Breast epithelium (tissue), 3 donors: ENCODE data around the gene CAPN15.

ENCODE experiments used
- POLR2A ChIP-seq: fragments of 450-650 bp; IDR thresholded peaks from one replicate; pipeline ENCODE4 v1.6.1; 2016; ENCODE audit warnings: antibody characterized with exemption, mild to moderate bottlenecking, moderate library complexity
- TF ChIP-seq, protein P1 (sequence below), 3 donors: fragments of 450-650 bp; IDR thresholded peaks; one replicate each; pipeline ENCODE4 v1.5.1; 2016 to 2017; ENCODE audit warnings: antibody characterized with exemption in 3 of 3, mild to moderate bottlenecking in 3 of 3, moderate library complexity in 3 of 3

DNA sequence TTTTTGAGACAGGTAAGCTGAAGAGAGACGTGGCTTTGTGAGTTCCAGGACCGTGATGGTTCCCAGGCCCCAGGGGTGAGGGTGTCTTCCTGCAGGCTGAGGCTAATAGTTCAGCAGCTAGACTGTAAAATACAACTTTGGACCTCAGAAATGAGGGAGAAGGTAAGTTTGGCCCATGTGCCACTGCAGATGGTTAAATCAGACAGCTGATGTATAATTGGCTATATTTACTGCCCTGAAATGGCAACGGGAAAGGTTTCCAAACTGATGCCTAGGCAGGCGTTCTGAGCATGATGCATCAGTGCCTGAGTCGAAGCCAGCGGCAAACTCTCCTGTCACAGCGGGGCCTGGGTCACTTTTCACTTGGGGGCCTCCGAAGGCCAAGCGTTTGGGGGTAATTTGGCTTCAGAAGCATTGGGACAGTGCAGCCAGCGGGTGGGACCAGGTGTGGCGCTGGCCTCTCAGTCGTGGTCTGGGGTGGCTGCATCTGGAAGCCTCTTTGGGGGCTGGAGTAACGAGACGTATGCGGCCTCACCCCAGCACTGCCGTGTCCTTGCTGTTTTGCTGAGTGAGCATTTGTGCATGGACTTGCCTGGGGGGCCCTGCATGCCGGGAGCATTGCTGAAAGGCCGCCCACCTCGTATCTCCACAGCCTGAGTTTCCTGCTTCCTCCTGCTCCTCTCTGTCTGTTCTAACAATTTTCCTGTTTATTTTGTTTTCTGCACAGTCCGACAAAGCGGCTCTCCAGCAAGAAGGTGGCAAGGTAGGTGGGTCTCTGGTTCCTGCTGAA, 31.2 kb upstream of the CAPN15 start:
- TF ChIP-seq, protein P1, sequence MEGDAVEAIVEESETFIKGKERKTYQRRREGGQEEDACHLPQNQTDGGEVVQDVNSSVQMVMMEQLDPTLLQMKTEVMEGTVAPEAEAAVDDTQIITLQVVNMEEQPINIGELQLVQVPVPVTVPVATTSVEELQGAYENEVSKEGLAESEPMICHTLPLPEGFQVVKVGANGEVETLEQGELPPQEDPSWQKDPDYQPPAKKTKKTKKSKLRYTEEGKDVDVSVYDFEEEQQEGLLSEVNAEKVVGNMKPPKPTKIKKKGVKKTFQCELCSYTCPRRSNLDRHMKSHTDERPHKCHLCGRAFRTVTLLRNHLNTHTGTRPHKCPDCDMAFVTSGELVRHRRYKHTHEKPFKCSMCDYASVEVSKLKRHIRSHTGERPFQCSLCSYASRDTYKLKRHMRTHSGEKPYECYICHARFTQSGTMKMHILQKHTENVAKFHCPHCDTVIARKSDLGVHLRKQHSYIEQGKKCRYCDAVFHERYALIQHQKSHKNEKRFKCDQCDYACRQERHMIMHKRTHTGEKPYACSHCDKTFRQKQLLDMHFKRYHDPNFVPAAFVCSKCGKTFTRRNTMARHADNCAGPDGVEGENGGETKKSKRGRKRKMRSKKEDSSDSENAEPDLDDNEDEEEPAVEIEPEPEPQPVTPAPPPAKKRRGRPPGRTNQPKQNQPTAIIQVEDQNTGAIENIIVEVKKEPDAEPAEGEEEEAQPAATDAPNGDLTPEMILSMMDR (IDR thresholded peaks at IDR 0.05): no peak
- no peak for TF ChIP-seq POLR2A
